GM18868 (cell line): ENCODE data around the gene ST8SIA4.

Source experiments
- ATAC-seq: cut with Tn5 transposase; IDR thresholded peaks from one replicate; pipeline ENCODE4 v1.9.1; 2021; ENCODE audit warnings: mild to moderate bottlenecking, moderate library complexity; ENCODE audit not compliant: unreplicated experiment

Gene ST8SIA4, protein sequence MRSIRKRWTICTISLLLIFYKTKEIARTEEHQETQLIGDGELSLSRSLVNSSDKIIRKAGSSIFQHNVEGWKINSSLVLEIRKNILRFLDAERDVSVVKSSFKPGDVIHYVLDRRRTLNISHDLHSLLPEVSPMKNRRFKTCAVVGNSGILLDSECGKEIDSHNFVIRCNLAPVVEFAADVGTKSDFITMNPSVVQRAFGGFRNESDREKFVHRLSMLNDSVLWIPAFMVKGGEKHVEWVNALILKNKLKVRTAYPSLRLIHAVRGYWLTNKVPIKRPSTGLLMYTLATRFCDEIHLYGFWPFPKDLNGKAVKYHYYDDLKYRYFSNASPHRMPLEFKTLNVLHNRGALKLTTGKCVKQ

DNA sequence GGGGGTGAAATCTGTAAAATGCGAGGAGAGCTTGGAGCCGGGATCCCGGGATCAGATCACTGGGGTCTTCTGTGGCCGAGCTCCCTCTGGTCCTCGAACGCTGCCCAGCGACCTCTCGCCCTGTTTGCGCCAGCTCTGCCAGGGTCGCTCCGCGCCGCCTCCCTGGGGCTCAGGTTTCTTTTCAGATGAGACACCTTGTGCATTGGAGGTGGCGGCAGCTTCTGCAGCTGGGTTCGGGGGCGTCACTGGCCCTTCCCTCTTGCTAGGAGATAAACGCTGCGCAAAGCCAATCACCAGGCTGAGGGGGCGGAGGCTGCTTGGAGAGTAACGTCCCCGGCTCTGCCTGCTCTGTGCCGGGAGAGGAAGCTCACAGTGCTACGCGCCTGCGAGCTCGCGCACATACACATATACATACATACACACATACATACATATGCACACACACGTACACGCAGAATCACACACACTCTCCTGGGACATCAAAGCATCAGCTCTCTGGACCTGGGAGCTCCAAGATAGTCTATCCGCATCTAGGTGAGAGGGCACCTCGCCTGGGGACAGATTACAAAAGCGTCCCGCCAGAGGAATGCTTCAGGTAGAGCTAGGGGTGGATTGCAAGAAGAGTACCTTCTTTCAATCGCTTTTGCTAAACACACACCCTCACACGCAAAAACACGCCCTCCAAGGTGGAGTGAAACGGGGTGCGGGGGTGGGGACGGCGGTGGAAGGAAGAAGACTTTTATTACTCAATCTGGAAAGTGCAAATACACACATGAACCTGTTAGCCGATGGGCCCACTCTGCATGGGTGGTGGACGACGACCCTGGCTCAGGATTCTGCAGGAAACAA, at the start of gene ST8SIA4:
TSS of gene ST8SIA4 (minus strand) at position 244 of the 849 bp plus-strand sequence. CDS start 327 bp downstream, outside the sequence.
- peak; percentile 67 for ATAC-seq

DNA sequence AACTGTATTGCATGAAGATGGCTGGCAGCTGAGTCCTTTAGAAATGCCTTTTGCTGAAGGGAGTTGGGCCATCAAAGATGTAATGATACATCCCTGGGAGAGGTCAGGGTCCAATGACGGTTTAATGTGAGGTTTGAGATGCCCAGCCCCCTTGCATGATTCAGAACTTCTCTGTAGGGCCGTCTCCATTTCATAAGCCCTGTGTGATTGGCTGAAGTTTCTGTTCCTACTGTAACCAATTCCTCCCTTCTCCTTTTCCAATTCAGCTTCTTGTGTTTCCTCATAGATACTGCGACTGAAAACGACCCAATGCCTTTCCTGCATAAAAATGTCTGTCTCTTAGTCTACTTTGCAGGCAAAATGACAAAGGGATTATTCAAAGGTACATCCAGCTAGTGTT, 47.9 kb upstream of the ST8SIA4 start:
- no peak for ATAC-seq

DNA sequence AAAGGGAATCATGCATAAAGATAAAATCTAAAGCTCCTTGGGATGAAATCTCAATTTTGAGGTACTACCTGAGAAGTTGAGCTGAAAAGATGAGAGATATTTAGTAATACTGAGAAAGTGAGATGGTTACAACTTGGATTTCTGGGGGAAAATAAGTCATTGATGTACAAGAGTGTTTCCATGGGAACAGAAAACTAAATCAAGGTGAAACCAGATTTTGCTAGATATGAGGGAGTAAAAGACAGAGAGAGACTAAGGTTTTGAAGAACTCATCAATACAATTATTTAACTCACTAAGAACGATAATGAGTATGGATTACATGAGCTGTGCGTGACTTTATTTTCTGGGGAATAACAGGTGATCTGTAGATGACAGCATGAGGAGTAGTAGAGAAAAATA, 10.2 kb upstream of the ST8SIA4 start:
- ATAC-seq: peak; percentile 32

DNA sequence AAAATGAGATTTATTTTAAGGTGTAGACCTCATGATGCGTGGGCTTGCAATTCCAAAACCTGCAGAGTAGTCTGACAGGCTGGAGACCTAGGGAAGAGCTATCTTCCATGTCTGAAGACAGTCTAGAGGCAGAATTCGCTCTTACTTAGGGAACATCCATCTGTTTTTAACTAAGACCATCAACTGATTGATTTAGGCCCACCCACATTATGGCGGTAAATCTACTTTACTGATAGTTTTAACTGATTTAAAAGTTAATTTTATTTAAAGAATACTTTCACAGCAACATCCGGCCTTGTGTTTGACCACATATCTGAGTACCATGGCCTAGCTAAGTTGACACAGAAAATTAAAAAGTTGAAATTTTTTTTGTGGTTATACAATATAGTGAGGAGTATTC, 6.0 kb upstream of the ST8SIA4 start:
- no peak for ATAC-seq

DNA sequence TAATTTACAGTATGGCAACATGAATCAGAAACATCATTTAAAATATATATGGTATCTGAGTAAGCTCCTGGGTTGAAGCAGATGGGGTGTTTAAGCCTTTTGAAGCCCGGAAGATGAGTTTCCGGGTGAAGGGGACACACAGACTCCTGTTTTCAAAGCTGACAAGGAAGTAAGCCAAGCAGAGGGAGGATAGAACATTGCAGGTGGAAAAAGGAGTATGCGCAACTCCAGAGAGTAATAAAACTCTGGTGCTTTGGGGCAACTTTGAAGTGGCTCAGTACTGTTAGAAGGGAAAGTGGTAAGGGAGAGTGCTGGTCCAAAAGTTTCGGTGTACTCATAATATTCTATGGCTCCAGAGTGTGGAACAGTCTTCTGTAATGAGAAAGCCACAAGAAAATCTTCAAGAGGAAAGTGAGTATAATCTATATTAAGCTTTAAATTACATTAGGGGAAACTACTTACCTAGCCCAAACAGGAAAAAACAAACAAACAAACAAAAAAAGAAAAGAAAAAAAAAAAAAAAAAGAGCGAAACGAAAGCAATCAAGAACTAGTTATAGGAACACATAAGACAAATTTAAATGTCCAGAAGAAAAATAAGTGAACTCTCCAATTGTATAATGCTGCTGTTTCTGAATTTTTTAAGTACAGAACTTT, 2.3 kb upstream of the ST8SIA4 start:
- ATAC-seq: no peak

DNA sequence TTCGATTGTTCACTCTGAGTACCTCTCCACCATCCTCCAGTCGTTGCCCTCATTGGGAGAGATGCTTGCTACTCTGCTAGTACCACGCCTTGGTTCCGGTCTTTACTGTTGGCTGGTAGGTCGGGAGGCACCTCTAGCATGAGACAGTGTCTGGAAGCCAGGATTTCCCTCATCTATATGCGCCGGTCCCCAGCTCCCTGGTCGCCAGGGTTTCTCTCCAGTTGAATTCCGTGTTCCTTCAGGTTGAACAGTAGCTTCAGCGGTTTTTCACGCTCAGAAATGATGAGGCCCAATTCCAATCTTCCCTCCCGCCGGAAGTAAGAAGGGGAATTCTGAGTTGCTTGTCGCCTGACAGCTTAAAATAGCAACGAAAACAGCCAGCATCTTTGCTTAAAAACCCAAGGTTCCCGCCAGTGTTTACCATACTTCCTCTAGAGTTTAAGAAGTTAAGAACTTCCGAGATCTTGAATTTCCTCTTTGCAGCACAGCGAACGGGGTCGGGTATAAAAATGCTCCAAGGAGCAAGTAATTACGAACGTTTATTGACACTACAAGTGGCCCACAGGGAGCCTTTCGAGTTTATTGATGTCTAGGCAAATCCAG, 1.3 kb upstream of the ST8SIA4 start:
- peak; percentile 23 for ATAC-seq

DNA sequence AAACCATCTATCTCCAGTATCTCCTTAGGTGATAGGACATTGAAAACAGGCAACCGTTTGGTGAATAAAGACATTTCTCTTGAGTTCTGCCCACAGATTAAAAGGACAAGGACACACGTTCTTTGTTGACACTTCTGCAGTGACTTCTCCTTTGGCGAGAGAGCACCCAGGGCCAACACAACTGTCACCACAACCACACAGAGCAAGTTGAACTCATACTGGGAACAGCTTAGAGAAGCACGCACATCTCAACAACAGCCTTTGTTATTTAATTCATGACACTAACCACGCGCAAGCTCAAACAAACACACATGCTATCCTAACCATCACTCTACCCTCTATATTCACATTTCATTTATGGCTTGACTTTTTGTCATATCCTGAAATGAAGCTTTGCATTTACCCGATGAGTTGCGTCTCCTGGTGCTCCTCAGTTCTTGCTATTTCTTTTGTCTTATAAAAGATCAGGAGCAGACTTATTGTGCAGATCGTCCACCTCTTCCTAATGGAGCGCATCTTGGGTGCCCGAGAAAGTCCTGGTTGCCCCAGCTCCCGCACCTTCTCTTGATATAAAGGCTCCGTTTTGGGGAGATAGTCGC, 543 bp downstream of the ST8SIA4 start:
- no peak for ATAC-seq

DNA sequence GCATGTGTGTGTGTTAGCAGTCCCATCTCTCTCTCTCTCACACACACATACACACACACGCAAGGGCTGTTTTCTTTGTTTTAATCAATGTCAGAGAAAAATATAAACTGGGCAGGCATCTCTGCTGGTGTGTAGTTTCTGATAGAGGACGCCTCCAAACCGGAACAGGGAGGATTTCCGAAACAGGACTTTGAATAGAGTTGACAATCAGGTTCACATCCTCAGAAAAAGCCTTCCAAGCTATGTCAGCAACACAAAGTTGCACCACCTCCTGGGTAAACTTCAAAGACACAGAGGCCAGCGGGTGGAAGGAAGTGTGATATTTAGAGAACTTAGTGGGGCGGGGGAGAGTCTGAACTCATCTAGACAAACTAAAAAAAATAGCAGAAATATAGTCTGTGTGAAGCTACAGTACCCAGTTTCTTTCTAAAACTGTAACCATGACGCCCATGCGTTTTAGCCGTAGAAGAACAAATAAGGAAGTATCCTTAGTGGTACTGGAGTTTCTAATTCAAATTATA, 1.2 kb downstream of the ST8SIA4 start:
- ATAC-seq: peak; percentile 2

DNA sequence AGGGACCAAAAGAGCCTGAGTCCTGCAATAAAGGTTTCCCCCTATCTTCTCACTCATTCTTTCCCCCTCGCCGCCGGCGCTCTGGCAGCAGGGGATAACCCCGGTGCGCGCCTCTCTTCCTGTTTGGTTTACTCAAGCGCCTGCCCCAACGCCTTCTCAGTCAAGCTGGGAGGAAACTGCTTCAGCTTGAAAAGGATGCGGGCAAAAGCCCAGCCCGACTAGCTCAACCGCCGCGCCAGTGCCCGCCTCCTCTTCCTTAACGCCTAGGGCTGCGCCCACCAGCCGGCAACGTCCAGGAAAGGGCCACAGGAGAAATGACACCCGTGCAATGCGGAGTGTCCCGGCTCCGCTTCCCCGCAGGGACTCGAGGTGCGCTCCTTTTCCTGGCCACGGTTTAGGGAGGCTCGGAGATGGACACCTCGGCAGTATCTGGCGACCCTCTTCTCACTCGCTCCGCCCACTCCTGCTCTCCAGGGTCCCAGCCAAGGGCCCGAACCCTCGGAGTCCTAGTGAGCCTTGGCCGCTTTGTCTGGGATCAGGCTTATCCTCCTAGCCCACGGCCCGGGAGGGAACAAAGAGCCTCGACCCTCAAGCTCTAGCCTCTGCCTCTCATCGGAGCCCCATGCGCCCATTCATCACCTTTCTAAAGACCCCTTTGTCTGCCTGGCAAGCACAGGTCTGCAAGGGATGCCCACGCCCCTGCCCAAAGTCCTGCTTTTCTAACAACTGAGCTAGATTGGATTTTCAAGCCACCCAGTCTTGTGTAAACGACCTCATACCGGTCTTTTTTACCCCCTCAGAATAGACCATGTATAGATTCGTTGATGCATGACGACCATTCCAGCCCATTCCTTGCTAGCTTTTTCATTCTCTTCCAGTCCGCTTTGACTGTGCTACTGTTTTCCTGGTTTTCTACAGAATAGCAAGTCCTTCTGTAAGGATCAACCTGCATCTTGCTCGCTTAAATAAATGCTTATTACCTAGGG, 2.0 kb downstream of the ST8SIA4 start:
- ATAC-seq: peak; percentile 36

DNA sequence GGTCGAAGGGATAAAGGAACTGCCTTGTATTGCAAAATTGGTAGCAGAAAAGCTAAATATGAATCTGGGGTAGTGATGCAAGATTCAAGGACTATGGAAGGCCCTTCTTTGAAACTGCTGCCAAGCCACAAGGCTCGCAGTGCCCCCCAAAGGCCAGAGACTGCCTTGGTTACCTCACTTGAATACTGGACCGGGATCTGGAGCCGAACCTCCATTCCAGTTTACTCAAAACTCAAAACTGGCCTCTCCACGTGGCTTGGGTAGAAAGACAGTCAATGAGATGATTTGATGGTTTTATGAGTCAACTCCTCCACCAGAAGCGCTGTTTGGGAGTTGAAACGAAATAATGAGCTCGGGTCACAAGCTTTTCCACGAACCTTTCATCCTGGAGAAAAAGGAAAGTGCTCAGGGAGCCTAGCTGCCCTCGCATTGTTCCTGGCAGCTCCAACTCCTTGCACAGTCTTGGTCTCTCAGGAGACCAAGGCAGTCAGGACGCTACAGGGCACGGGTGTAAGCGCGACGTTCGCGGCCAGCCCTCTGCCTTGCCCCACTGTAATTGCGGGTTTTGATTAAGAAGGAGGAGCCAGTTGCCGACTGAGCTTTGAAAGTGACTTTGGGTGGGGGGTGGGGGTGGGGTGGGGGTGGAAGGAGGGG, 2.8 kb downstream of the ST8SIA4 start:
- peak; percentile 6 for ATAC-seq

DNA sequence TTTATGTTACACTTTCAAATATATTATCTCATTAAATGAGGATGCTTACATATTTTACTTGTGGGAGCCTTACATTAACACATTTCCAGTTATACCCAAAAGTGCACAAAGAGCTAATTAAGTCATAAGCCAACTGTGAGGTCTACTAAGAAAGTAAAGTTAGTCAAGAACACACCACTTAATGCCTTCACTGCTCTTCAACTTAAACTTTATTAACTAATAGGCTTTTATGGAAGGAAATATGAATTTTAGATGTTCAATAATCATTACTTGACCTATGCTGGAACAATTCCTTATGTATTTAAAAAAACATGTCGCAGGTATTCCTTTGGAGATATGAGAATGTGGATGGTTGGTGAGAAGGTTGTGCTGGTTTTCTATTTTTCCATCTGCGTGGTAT, 3.4 kb downstream of the ST8SIA4 start:
- no peak for ATAC-seq

DNA sequence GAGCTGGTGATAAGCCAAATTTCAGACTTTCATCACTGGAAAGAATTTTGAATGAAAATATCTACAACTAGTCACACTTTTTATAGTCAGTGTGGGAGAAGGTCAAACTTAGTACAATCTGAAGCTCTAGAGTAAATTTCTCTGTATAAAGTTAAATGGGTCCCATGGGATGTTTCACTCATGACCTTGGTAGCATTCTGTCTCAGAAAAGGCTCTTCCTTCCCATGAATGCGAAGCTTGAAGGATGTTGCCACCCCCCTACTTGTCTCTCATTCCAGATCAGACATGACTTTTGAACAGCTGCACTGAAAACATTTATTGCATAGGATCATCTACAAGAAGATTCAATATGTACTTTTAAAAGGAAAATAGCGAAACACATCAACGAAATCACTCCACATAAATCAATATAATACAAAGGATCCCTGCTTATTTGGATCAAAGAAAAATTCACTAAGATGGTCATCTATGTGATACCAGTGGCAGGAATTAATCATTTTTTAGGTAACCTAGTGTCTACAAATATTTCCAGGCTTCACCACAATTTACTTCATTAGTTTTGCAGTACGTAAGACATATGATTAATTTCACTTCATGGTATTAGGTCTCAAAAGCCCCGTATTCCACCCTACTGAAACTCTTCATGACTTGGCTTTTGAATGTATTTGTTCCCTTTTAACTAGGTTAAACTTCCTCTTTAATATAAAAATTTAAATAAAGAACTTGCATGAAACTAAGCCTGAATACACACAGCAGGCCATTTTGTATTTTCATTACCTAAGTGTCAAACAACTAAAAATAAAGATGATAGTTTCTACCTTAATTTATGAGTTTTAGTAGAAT, 4.4 kb downstream of the ST8SIA4 start:
- no peak for ATAC-seq

DNA sequence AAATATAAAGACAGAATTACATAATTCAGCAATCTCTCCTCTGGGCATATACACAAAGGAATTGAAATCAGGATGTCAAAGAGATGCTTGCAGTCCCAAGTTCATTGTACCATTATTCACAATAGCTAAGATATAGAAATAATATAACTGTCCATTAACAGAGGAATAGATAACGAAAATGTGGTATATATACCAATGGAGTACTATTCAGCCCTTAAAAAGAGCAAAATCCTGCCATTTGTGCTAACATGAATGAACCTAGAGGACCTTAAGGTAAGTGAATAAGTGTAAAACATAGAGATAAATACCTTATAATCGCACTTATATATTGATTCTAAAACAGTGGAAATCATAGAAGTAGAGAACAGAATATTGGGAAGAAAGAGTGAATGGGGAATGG, 7.0 kb downstream of the ST8SIA4 start:
- ATAC-seq: no peak

DNA sequence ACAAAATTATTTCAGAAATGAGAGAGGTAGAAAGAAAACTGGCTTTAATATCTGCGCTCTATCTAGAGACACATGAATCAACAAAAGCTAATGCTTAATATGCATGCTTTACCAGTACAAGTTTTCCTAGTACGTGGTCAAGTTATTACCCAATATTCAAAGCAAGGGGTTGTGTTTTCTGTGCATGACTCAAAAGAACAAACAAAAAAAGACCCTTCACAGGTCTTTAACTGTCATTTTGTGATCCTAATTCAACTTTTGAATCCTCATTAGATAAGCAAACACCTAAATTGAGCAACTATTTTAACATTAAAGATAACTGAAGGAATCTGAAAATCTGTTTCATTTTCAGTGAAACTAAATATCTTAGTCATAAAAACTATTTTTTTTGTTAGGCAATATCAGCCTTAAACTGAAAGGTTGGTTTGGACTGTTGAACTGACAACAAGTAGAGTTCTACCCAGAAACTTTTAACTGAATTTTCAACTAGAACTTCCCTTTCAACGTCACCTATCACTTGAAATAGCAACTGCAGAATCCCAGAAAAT, 12.5 kb downstream of the ST8SIA4 start:
- ATAC-seq: peak; percentile 75

DNA sequence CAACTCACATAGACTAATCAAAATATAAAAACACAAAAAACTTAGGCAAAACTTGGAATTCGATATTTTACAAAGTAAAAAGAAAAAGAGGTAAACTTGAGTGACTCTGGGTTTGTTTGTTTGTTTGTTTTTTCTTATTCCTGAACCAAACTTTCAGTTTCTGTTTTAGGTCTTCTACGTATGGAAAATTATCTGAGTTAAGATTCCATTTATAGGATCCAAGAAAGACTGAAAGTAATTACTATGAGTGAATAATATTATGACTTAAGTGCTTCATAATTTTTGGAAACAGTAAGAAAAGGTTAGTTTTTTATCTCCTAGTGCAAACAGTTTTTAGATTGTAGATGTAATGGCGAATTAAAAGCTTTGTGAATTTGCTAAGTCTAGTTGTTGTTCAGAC, 13.2 kb downstream of the ST8SIA4 start:
- no peak for ATAC-seq

DNA sequence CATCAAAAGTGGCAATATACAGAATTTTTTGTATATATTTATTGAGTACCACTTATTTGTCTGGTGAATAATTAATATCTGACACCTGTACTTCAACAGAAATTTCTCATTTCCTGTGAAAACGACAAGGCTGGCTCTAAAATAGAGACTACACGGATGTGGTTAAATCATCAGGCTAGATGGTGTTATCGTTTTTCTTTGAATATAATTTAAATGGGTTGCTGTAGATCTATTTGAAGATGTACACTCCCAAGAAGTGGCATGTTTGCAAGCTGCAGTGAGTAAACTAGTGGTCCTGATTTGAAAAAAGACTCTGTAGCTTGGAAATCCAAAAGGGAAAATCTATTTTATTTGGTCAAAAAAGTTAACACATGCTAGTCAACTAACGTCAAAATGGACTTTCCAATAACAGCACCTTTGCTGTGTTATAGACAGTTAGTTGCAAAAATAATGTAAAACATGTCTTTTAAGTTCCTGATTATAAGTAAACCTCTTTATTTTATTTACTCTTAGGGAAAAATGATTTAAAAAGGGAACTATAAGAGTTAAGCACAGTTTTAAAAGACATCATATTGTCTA, 13.8 kb downstream of the ST8SIA4 start:
- peak; percentile 45 for ATAC-seq

DNA sequence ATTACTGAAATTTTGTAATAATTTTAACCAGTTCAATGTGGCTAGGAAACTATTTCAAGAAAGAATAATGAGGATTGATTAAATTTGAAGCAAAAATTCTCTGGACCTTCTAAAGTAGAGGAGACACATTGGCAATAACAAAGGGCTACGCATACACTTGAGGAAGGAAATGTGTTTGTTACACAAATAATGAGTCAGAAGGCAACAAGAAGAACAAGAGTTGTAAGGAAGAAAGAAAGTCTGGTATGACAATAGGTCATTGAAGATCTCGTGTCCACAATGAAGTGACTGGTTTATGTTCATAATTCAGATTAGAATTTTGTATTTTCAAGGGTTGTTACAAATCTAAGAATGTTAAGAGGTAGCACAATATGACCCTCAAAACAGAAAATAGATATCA, 25.8 kb downstream of the ST8SIA4 start:
- ATAC-seq: no peak
